NCI-H1417 (cell line): ENCODE results near the gene CDO1.

Experiments used
- DNase-seq, 3 experiments: peaks; one replicate each; lab custom pipeline; 2025; lab: John Stamatoyannopoulos, UW

Gene CDO1

DNA sequence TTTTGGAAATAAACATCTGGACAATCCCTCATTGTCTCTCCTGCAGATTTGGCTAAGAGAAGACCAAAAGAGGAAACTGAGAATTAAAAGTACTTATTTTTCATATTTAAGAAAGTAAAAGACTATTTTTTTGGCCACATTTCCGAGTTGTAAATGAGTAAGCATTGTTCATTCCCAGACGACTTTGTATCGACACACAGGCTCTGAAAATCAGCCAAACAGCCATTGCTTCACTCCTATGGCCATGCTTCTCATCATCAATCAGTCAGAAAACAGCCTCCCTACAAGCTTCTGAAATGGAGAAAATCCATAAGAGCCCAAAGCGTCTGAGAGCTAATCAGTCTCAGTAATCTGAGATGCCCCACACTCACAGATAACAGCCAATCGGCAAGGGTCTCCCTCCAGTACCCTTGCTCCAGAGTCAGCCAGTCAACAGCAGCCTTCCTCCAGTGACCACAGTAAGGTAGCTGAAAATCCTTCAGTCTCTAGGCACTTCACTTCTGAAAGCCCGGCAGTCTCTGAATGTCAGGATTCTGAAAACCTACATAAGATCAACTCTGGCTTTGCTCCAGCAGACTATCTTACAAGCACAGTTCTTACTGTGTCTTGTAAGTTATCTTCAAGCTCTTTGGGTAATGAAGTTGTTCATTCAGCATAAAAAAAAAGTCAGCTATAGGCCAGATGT, 30.9 kb downstream of the CDO1 start:
- no peak for DNase-seq

DNA sequence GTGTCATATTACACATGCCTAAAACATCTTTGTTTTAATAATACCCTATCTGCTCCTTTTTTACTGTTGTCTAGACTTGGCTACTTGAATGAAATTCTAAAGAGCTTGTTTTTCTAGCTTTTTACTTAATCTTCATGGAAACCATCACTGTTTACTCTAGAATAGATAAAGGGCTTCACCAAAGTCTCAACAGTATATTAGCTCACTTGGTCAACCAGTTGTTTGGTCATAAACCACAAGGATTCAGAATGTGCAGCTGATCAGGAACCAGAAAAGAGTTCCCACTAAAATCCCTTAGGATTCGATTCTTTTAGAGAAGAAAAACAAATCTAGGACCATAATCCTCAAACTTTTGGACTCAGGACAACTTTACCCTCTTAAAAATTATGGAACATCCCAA, 38.0 kb downstream of the CDO1 start:
- no peak for DNase-seq

DNA sequence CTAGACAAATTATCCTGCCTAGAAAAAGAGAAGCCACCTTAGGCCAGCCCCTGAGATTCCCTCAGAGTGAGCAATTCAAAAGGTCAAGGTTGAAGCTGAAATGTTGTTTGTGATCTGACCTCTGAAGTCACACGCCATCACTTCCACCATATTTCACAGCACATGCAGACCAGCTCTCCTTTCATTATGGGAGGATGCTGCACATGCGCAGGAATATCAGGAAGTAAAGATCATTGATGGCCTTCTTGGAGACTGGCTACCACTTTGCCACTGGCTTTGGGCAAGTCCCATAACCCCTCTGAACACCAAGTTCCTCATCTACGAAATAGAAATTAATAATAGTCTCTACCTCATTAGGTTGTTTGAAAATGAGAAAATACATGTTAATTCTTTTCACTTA, 39.5 kb downstream of the CDO1 start:
- no peak for DNase-seq

DNA sequence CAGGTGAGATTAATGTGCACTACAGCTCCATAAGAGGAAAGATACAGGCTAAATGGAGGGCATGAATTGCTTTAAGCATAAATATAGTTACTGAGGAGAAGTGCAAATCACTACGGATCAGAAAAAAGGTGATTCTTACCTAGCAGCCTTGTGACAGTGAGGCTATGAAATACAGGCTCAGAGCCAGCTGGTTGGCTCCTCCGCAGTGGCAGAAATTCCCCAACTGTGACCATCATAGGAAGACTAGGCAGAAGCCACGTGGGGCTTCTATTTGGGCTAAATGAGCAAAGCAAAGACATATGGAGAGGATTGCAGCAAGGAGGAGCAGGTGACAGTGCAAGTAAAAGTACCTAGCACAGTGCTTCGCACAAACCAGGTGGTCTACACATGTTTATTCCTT, 40.5 kb downstream of the CDO1 start:
- DNase-seq = no peak

GRCh38 chr5:115774684-115775083, 41.8 kb downstream of the CDO1 start:
- DNase-seq = no peak

DNA sequence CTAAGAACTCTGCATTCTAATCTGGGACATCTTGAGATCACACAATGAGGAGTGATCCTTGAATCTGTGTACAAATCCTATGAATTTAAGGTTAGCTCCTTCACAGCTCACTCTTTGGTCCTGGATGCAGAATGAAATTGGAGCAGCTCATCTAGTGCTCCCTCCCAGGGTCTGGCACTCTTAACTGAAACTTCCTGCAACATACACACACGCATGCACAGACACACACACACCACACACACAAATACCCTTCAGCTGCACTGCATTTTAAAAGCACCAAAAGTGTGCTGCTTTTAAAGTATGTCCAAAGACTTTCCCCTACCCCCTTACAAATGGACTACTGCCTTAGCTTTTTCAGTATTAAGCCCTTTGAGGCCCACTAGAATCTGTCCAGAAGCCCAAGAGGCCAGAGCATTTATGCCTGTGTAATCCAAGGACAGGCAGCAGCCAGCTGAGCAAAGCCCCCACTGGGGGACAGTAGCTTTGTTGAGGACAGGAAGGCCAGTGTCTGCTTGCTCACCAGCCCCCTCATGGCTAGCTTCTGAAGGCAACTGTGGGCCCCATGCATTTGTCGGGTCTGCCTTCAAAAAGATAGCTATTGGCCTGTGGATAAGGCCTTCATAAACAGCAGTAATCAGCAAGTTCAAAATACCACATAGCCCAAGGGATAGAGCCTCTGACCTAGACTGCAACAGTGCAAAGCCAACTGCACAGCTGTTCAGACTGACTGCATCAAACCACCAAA, 43.6 kb downstream of the CDO1 start:
- DNase-seq = no peak

DNA sequence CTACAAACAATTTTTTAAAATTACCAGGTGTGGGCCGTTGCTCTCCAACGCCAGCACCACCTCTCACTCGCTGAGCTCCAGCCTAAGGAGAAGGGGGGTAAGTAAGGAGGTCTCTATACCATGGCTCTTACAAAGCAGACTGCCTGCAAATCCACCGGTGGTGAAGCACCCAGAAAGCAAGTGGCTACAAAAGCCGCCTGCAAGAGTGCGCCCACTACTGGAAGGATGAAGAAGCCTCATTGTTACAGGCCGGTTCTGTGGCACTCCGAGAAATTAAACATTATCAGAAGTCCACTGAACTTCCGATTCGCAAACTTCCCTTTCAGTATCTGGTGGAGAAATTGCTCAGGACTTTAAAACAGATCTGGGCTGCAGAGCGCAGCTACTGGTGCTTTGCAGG, 46.0 kb downstream of the CDO1 start:
- no peak for DNase-seq

DNA sequence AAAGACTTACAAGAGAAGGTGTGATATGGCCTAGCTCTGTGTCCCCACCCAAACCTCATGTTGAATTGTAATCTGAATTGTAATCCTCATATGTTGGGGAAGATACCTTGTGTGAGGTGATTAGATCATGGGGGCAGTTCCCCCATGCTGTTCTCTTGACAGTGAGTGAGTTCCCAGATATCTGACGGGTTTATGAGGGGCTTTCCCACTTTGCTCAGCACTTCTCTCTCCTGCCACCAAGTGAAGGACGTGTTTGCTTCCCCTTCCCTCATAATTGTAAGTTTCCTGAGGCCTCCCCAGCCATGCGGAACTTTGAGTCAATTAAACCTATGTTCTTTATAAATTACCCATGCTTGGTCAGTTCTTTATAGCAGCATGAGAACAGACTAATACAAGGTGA, 49.0 kb downstream of the CDO1 start:
- DNase-seq = no peak

GRCh38 chr5:115766608-115767007, 49.9 kb downstream of the CDO1 start:
- DNase-seq = no peak

DNA sequence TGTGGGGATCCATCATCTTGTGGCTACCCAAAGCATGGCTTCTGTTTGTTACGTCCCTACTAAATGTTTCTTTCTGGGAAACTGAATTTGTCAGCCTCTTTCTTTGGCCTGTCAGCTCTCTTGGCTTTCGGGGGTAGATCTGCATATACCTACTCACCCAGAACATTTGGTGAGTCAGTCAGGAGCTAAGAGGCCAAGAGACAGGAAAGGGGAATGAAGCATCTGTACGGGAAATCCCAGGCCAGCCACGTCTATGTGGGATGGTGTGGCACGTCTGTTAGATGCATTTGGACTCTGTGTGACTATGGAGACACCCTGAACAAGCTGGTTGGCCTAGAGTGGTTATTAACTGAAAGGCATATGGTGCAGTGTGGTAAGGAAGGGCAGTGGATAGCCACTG, 58.1 kb downstream of the CDO1 start:
- DNase-seq = no peak

DNA sequence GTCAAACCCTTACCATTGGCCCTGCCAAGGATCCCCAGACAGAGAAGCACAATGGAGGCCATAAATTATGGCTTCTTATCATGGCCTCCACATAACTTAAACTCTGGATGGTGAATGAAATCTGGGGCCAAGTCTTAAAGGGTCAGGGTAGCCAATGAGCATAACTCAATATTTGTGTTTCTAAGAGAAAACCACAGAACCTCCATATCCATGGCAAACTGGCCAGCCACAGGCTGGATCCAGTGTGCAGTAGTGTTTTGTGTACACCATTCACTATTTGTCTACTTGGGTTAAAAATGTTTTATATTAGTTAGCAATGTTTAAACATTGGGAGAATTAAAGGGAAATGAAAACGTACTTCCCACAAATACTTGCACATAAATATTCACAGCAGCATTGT, 60.8 kb downstream of the CDO1 start:
- DNase-seq = no peak
